Measurements from ENCODE around the gene SKAP1.

SKAP1 gene

DNA sequence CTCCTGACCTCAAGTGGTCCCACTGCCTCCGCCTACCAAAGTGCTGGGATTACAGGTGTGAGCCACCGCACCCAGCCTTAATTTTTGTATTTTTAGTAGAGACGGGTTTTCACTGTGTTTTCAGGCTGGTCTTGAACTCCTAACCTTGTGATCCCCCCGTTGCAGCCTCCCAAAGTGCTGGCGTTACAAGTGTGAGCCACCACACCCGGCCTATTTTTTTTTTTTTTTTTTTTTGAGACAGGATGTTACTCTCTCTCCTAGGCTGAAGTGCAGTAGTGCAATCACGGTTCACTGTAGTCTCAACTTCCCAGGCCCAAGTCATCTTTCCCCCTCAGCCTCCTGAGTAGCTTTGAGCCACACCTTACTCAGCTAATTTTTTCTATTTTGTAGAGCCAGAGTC, 325.6 kb downstream of the SKAP1 start:
- DNase-seq (ENCODE audit: low spot score), result no peak

DNA sequence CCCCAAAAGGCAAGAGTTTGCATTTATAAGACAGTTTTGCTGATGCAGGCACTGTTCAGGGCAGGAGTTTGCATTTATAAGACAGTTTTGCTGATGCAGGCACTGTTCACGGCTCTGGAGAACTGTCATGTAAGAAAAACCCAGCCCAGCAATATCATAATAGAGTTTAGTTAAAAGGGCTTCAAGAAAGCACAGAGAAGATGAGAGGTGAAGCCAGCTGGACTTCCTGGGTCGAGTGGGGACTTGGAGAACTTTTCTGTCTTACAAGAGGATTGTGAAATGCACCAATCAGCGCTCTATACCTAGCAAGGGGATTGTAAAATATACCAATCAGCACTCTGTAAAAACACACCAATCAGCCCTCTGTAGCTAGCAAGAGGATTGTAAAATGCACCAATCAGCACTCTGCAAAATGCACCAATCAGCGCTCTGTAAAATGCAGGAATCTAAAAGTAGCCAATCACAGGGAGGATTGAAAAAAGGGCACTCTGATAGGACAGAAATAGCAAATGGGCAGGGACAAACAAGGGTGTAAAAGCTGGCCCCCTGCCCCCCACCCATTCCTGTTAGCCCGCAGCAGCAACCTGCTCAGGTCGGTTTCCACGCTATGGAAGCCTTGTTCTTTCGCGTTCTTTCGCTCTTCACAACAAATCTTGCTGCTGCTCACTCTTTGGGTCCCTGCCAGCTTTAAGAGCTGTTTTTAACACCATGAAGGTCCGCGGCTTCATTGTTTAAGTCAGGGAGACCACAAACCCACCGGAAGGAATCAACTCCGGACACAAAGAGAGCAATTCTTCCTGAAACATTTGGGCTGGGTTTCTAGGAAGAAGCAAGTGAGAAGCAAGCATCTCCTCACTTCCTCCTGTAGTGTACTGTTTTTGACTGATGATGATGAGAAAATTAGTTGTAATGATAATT, 327.0 kb downstream of the SKAP1 start:
- no peak for DNase-seq (ENCODE audit: low spot score)

DNA sequence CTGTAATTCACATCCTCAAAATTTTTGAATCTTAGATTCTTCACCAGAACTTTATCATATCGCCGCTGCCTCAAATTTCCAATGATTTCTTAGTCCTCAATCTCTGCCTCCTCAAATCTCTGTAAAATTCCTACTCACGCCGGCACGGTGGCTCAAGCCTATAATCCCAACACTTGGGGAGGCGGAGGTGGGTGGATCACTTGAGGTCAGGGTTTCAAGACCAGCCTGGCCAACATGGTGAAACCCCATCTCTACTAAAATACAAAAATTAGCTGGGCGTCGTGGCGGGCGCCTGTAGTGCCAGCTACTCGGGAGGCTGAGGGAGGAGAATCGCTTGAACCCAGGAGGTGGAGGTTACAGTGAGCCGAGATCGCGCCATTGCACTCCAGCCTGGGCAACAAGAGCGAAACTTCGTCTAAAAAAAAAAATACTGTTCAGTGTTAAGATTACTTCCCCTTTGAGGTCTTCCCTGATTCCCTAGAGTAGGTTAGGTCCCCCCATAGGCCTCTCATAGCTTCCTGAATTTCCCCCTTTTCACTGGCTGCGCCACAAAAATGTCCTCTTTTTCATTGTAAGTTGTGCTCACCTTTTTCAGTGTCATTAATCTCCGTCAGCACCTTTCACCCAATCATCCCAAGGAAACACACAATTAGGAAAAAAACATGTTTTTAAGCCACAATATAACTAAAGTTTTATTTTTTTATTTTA, 327.8 kb downstream of the SKAP1 start:
- no peak for DNase-seq (ENCODE audit: low spot score)

DNA sequence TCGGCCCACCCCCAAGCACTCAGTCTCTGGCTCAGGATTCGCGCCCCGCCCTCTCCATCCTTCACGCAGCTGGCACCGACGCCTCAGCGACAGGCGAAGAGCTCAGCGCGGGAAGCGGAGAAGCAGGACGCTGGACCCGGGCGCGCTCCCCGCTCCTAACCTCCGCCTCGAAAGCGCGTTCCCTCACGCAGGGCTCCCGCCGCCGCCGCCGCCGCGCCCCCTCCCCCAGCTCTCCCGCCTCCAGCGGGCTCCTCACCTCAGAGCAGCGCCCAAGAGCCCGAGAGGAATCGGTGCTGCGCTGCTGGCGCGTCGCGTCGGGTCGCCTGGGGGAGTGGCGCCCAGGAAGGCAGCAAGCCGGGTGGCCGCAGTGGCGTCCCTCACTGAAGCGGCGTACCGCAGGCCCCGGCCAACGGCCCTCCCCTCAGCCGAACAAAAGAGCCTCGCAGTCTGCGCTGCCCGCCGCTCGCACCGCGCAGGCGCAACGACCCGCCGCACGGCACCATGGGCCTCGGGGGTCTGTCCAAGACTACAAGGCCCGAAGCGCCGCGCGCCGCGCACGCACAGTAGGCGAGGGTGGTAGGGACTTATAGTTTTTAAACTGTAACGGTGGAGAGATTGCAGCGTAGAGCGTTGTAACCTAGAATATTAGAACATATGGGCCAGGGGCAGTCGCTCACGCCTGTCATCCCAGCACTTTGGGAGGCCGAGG, 328.8 kb downstream of the SKAP1 start, which contains the start of gene CBX1:
Gene CBX1 (minus strand): TSS at position 467 of the 709 bp plus-strand sequence. CDS start 24,474 bp downstream, outside the sequence.
- DNase-seq (ENCODE audit: low spot score), result peak; percentile 99

DNA sequence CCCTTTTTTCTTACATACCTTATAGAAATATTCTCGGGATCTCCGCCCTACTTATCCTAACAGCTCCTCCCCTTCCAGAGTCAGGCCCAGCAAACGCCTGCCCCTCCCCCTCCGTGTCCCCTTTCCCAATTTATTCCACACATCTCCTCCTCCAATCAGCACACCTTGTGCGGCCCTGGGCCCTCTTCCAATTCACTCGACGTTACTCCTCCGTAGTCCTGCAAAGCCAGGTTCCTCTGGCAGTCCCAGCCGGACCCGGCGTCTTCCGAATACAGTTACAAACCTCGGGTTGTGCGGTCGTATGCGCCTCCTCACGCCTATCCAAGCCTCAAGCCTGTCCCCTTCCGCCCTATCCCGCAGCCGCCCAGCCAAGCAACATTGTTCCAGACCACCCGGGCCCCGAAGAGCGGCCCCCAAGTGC, 329.4 kb downstream of the SKAP1 start:
- no peak for DNase-seq (ENCODE audit: low spot score)

GRCh38 chr17:48100160-48100559, 329.9 kb downstream of the SKAP1 start:
- no peak for DNase-seq (ENCODE audit: low spot score)

DNA sequence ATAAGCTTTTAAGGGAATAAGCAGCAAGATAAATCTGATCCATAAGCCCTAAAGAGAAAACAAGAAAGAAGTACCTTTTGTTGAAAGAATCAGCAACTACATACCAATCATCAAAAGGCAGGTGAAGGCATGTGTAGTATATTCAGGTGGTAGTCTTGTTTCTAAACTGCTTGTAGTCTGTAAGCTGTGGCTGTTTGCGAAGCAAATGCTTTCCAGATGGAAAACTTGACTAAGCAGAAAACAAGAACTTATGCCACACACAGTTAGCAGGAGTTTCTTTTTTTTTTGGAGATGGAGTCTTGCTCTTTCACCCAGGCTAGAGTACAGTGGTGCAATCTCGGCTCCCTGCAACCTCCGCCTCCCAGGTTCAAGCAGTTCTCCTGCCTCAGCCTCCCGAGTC, 334.4 kb downstream of the SKAP1 start:
- DNase-seq (ENCODE audit: low spot score), result no peak

- no peak for DNase-seq (ENCODE audit: low spot score)
These were observed 336.5 kb downstream of the SKAP1 start for GRCh38 chr17:48093341-48094045.

DNA sequence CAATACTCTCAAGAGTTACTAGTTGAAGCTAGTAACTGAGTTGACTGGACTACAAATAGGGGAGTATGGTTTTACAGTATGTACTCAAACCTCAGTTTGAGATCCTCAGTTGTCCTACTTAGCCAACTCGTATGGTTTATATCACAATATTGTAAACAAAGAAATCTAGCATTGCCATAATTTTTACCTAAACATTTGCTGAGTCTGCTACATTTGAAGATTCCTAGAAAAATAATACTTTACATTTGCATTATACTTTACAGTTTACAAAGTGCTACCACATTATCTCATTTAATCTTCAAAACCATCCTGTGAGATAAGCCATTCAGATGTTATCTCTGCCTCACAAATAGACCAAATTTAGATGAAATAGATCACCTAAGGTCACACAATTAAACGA, 345.1 kb downstream of the SKAP1 start:
- DNase-seq (ENCODE audit: low spot score), result no peak
